GM19438 (cell line): ENCODE measurements around the gene LPCAT3.

Experiments used
- ATAC-seq: cut with Tn5 transposase; IDR thresholded peaks from one replicate; pipeline ENCODE4 v1.9.1; 2021; ENCODE audit warnings: low read depth; ENCODE audit not compliant: unreplicated experiment

Gene LPCAT3

DNA sequence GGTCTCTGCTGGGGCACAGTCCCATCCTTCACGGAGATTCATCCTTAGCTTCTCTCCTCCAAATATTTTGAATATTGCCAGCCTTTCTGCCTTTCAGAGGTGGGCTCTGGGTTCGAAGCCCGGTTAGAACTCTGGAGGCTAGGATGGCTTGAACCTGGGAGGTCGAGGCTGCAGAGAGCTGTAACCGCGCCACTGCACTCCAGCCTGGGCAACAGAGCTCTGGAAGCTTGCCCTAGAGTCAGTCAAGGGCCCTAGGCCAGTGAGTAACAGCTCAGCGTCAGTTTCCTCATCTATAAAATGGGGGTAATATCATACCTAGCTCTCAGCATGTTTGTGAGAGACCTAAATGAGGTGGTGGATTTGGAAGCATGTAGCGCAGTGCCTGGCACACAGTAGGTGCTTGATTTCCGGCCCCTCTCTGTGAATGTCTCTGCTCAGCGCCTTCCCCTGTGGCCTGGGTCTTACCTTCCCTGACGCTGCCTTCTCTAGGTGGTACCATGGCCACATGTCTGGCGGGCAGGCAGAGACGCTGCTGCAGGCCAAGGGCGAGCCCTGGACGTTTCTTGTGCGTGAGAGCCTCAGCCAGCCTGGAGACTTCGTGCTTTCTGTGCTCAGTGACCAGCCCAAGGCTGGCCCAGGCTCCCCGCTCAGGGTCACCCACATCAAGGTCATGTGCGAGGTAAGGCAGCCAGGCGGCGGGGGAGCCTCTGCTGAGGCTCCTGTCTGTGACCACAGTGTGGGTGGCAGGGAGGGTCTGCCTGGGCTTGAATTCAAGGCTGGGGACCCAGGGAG, 63.8 kb downstream of the LPCAT3 start:
- ATAC-seq, result no peak

- ATAC-seq, result peak; percentile 47
Observed at GRCh38 chr12:6953442-6954315, 64.6 kb downstream of the LPCAT3 start.

GRCh38 chr12:6952863-6953441, 65.3 kb downstream of the LPCAT3 start:
- ATAC-seq, result no peak

GRCh38 chr12:6952121-6952862, 66.0 kb downstream of the LPCAT3 start:
- ATAC-seq, result no peak

DNA sequence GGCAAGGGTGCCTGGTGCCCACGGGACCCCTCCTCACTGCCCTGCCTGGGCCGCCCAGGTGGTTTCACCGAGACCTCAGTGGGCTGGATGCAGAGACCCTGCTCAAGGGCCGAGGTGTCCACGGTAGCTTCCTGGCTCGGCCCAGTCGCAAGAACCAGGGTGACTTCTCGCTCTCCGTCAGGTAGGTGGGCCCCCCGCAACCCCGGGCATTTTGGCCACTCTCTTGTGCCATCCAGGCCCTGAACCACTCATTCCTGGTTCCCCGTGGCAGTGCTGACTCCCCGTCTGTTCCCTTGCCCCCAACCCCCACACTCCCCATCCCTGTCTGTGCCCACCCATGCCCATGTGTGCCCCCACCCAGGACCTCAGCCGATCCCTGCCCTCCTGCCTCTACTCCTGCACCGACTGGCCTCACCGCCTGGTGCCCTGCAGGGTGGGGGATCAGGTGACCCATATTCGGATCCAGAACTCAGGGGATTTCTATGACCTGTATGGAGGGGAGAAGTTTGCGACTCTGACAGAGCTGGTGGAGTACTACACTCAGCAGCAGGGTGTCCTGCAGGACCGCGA, 66.6 kb downstream of the LPCAT3 start:
- no peak for ATAC-seq

DNA sequence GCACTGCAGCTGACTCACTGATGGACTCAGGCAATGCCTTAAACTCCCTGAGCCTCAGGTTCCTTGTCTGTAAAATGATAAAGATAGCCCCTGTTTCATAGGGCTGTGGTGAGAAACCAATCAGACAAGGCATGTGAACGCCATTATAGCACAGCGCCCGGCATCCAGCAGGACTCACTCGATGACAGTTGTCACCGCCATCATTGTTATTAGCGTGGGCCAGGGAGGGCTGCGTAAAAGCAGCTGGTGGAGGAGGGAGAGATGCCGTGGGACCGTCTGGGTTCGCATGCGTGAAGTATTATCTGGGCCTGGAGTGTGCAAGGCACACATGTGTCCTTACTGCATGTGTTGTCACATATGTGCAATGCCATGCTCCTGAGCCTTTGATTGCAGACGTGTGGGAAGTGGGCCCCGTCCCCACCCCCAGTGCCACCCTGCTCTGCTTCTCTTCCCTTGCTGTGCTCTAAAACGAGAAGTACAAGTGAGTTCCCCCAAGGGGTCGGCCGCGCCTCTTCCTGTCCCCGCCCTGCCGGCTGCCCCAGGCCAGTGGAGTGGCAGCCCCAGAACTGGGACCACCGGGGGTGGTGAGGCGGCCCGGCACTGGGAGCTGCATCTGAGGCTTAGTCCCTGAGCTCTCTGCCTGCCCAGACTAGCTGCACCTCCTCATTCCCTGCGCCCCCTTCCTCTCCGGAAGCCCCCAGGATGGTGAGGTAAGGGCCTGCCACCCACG, 67.3 kb downstream of the LPCAT3 start, which contains the start of gene PTPN6:
PTPN6 (plus strand) TSS at position 546 of the 730 bp plus-strand sequence; CDS start at position 703, 157 bp downstream.
- ATAC-seq, result no peak

DNA sequence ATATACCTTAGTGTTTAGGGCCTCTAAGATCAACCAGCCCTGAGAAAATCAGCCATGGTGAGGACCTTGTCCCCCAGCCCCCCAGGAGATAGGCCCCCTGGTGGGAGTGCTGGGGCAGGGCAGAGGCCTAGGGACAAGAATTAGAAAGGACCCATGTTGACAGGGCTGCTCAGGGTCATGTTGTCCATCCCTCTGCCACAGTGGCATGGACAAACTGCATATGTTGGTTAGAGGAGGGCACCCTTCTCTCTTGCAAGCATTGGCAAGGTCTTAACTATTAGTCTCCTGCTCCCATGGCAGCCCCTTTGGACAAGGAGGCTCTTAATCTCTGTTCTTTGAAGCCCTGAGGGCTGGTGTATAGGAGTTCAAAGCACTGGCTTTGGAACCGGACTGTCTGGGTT, 67.9 kb downstream of the LPCAT3 start:
- ATAC-seq, result no peak

DNA sequence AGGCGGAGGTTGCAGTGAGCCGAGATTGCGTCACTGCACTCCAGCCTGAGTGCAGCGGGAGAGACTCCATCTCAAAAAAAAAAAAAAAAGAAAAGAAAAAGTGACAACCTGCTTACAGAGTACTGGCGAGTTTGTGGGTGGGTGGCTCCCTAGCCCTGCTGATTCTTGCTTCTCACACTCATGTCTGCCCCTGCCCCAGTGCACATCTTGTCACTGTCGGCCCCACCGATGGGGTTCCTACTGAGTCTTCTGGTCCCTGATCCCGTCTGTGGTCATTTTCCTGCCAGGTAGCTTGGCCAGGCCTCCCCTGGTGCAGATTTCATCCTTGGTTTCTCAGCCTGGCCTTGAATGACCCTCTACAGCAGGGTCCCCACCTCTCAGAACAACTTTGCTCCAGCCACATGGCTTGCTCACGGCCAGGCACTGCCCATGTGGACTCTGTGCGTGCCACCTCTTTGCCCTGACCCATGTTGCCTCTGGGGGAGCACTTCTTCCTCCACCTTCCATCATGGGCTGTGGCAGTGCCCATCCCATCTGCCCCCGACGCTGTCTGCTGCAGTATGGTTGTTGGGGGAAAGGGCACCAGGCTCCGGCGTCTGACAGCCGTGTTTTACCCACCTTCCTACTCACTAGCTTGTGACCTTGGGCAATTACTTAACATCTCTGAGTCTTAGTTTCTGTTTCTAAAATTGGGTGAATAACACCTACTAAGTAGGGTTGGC, 69.2 kb downstream of the LPCAT3 start:
- no peak for ATAC-seq

GRCh38 chr12:6947615-6948014, 70.7 kb downstream of the LPCAT3 start:
- no peak for ATAC-seq

- no peak for ATAC-seq
Observed at GRCh38 chr12:6946920-6947374, 71.3 kb downstream of the LPCAT3 start.

- ATAC-seq, result peak; percentile 26
Observed at GRCh38 chr12:6946033-6946919, 72.0 kb downstream of the LPCAT3 start.

DNA sequence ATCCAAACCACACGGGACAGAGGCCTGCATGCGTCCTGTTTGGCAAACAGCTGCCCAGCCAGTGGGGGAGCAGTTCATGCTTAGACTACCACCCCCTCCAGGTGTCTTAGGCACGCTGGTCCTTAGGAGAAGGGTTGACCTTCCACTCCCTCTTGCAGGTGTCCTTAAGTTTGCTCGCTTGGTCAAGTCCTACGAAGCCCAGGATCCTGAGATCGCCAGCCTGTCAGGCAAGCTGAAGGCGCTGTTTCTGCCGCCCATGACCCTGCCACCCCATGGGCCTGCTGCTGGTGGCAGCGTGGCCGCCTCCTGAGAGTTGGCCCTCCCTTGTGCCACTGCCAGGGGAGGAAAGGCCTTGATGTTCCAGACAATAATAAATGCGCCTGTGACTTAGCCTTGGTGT, 72.7 kb downstream of the LPCAT3 start:
- ATAC-seq, result no peak

GRCh38 chr12:6944381-6945186, 73.7 kb downstream of the LPCAT3 start:
- ATAC-seq, result peak; percentile 41

DNA sequence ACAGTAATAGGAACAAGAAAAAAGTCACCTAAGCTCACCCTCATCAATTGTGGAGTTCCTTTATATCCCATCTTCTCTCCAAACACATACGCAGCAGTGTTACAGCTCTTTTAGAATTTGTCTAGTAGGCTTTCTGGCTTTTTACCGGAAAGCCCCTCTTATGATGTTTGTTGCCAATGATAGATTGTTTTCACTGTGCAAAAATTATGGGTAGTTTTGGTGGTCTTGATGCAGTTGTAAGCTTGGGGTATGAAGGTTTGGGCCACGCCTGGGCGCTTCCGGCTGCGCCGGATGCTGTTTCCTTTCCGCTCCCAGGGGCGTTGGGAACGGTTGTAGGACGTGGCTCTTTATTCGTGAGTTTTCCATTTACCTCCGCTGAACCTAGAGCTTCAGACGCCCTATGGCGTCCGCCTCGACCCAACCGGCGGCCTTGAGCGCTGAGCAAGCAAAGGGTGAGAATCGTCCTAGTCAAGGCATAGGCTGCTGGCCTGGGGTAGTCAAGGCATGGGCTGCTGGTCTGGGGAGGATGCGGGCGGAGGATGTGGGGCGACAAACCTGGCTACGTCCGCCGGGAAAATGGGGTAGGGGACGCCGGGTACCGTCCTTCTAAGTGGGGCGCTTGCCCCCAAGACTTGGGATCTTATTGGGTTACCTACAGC, 74.4 kb downstream of the LPCAT3 start, which contains the start of the genes C12orf57 and RNU7-1:
C12orf57 (plus strand) TSS at position 301 of the 659 bp plus-strand sequence; CDS start at position 401, 100 bp downstream.
RNU7-1 (plus strand) TSS at position 95 of the 659 bp plus-strand sequence.
- ATAC-seq, result peak; percentile 33

GRCh38 chr12:6943389-6943721, 74.9 kb downstream of the LPCAT3 start:
- ATAC-seq, result peak; percentile 31

DNA sequence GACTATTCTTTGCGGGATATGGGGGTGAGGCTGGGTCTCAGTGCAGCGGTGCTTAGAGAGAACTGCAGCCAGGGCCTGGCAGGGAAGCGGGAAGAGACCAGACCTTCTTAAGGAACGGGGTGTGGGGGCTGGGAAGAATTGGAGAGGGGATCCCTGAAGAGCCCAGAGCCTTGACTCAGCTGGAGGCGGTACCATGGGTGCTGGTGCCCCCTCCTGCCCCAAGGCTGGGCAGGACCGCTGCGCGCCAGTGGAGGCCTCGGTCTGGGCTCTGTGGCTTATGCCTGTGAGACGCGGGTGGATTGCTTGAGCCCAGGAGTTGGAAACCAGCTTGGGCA, 76.0 kb downstream of the LPCAT3 start:
- no peak for ATAC-seq
